Subcutaneous adipose tissue (tissue), 4 donors: ENCODE results near the gene GPR39. TPM values are rescaled to one million over a fixed set of nuclear protein-coding genes. Genes with fewer than 3 reads are reported as not detected.

Source experiments
- total RNA-seq, 4 donors: library from RNA; depleted of rRNA; stranded (reverse); fragments of >200 nt; gene quantifications; one replicate each; pipeline ENCODE4 v1.1.0, GENCODE V29; 2016
- TF ChIP-seq, protein P1 (sequence below): fragments of 450-650 bp; IDR thresholded peaks from one replicate; pipeline ENCODE4 v1.5.1; 2016; ENCODE audit warnings: low read depth, mild to moderate bottlenecking, control low read depth, antibody characterized with exemption, moderate library complexity

GPR39 gene
- total RNA-seq, 4 donors from 2014 or later: 0.34 to 1.5 (median 0.66) TPM; not detected in 1

DNA sequence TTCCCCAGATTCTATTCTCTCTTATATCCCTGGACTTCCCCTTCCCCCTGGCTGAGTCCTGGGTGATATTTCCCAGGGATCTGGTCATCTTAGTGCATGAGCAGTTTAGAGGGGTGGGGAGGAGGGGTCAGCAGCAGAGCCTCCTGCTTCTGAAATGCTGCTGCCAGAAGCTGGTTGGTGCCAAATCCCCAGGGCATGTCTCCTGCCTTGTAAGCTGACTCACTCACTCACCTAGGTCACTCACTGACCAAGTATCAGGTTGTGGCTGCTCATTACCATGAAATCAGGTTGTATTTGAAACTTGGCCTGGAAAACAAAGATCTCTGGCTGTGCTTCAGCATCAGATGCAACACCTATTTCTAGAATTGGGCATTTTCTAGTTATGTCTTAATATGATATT lies 14.3 kb downstream of the GPR39 start:
- TF ChIP-seq, protein P1, sequence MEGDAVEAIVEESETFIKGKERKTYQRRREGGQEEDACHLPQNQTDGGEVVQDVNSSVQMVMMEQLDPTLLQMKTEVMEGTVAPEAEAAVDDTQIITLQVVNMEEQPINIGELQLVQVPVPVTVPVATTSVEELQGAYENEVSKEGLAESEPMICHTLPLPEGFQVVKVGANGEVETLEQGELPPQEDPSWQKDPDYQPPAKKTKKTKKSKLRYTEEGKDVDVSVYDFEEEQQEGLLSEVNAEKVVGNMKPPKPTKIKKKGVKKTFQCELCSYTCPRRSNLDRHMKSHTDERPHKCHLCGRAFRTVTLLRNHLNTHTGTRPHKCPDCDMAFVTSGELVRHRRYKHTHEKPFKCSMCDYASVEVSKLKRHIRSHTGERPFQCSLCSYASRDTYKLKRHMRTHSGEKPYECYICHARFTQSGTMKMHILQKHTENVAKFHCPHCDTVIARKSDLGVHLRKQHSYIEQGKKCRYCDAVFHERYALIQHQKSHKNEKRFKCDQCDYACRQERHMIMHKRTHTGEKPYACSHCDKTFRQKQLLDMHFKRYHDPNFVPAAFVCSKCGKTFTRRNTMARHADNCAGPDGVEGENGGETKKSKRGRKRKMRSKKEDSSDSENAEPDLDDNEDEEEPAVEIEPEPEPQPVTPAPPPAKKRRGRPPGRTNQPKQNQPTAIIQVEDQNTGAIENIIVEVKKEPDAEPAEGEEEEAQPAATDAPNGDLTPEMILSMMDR: no peak

DNA sequence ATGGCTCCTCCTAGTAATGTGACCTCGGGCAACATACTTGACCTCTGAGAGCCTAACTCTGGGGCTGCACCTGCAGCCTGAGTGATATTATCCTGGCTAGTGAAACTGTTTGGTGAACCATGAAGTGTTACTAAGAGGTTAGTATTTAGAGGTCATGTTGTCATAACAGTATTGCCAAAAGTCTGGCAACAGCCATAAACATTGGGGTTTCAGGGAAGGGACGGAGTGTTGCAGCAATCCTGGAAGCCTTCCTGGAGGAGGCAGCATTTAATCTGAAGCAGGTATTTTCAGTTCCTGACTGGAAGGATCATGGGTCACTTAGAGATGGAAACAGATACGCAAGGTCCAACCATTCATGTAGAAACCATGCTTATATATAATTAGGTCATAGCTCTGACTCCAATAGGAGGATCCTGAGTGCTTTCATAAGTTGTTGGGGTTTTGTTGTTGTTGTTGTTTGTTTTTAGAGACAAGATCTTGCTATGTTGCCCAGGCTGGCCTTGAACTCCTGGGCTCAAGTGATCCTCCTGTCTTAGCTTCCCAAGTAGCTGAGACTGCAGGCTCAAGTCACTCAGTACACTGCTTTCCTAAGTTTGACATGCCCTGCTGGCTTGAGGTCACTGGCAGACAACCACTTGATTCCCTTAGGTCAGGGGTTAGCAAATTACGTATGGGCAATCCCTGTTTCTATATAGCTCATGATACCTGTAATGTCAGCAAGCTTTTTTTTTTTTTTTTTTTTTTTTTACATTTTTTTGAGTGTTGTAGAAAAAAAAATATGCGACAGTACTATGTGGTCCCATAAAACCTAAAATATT lies 21.5 kb downstream of the GPR39 start:
- TF ChIP-seq, protein P1: no peak

DNA sequence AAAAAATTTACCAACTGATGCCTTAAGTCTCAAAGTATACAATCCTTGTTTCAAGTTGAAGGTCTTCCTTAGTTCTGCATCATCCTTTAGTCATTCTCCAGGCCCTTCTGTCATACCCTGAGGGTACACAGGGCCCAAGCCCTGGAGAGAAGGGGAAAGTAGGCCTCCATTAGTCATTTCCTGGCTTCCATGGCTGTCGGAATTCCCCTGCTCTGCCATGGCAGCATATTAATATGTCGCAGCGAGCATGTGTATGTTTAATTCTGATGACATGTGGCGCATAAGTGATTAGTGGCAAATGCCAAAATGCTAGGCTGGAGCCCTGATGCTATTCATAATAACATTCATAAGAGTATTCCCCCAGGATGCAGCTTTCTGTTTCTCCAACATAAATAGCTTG lies 22.1 kb downstream of the GPR39 start:
- TF ChIP-seq, protein P1: no peak

DNA sequence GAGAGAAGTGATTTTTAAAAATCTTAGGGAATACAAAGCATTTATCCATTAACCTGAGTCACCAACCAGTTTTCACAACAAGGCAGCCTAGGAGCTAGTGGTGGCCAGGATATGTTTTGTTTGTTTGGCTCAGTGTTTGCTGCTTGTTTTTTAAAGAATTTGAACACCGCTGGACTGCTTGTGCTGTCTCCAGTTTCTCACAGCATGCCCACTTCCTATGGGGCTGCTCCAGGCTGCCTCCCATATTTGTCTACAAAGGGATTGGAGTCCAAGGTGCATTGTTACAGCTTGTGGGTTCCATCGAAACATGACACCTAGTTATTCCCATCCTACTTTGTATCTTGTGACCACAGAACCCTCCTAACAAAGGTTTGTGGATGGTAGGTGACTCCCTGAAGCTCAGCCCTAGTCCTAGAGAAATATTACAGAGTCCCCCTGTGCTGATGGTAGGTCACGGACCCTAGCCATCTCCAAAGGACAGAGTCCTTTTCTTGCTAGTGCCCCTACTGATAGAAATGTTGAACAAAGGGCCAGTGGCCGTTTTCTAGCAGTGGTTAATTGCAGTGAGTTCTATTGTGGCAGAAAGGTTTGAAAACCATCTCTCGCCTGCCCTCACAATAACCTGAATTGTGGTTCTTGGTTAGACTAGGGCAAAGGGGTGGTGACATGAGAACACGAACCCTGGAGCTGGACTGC lies 23.2 kb downstream of the GPR39 start:
- TF ChIP-seq, protein P1: no peak

DNA sequence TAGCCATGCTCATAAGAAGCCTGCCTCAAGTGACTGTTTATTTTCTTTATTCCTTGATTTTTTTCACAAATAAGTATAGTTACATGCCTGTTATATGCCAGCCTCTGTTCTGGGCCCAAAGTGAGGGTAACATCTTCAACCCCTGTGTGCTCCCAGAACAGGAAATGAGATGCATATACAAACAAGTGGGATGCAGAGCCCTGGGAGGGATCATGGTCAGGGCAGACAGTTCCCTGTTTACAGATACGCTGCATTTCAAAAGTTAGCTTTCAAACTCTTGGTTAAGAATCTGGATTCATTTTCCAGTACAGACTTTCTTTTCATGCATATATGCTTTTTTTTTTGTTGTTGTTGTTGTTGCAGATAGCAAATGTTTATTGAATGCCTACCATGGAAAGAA lies 24.4 kb downstream of the GPR39 start:
- TF ChIP-seq, protein P1: no peak

DNA sequence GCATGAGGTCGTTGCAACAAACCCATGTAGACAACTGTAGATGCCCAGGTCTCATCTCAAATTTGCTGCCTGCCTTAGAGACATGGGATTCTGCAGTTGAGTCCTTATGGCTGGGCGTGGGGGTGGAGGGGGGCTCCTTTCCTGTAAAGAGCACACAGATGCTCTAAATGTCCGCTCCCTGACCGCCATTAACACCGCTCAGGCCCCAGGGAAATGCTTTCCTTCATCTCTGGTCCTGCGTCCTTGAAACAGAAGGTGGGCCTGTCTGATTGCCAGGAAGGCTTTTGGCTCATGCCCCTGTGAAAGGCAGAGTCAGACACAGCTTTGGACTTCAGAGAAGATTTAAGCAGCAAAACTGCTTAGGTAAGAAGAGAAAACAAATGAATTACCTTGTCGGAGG lies 25.7 kb downstream of the GPR39 start:
- TF ChIP-seq, protein P1: no peak

DNA sequence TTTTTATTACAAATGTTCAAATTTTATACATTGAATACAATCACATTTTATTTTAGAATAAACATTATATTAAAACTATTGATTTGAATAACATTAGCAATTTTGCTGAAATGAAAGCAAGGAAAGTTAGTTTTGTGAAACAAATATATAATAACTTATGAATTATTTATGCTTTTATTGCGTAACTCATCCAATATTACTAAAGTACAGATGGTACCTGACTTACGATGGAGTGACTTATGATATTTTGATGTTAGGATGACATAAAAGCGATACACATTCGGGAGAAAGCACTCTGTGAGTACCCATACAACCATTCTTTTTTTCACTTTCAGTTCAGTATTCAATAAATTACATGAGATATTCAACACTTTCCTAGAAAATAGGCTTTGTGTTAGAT lies 26.5 kb downstream of the GPR39 start:
- TF ChIP-seq, protein P1: no peak
